HepG2 (cell line): ENCODE measurements around the gene DUSP9. TPM values are rescaled to one million over a fixed set of nuclear protein-coding genes. Genes with fewer than 3 reads are reported as not detected.

ENCODE experiments used
- ATF6 ChIP-seq: sonication (generic); formaldehyde crosslinking; conservative IDR thresholded peaks from 2 replicates; pipeline ENCODE4 v1.4.0; 2020; ENCODE audit warnings: missing genetic modification reagents
- FOXJ3 ChIP-seq: sonication (generic); formaldehyde crosslinking; IDR thresholded peaks from 2 replicates; pipeline ENCODE4 v1.4.0; 2020; ENCODE audit warnings: missing genetic modification reagents, mild to moderate bottlenecking, borderline replicate concordance
- FOXO4 ChIP-seq: sonication (generic); formaldehyde crosslinking; conservative IDR thresholded peaks from 2 replicates; pipeline ENCODE4 v1.8.1; 2023; ENCODE audit warnings: missing genetic modification reagents
- HDAC2 ChIP-seq: sonication (generic); formaldehyde crosslinking; IDR thresholded peaks from 2 replicates; pipeline ENCODE4 v1.4.0; 2020; ENCODE audit warnings: missing genetic modification reagents
- HNRNPL ChIP-seq: fragments of 200-400 bp; formaldehyde crosslinking; IDR thresholded peaks from 2 replicates; pipeline ENCODE4 v1.6.1; 2017; ENCODE audit warnings: mild to moderate bottlenecking, low read depth, low read length
- IKZF5 ChIP-seq: IDR thresholded peaks from 2 replicates; pipeline ENCODE4 v1.6.1; 2018; ENCODE audit warnings: missing genetic modification reagents, mild to moderate bottlenecking, missing compliant biosample characterization
- MTA1 ChIP-seq: sonication (generic); formaldehyde crosslinking; IDR thresholded peaks from 2 replicates; pipeline ENCODE4 v1.4.0; 2020; ENCODE audit warnings: missing genetic modification reagents, mild to moderate bottlenecking, borderline replicate concordance
- NAIF1 ChIP-seq: sonication (generic); formaldehyde crosslinking; IDR thresholded peaks from 2 replicates; pipeline ENCODE4 v1.5.0; 2020; ENCODE audit warnings: mild to moderate bottlenecking, missing genetic modification reagents, borderline replicate concordance
- NCOA2 ChIP-seq: sonication (generic); formaldehyde crosslinking; IDR thresholded peaks from 2 replicates; pipeline ENCODE4 v1.8.0; 2022; ENCODE audit warnings: inconsistent platforms
- PITX1 ChIP-seq: sonication (generic); formaldehyde crosslinking; IDR thresholded peaks from 2 replicates; pipeline ENCODE4 v1.5.1; 2020; ENCODE audit warnings: mild to moderate bottlenecking, missing genetic modification reagents
- PRPF4 ChIP-seq: fragments of 200-400 bp; formaldehyde crosslinking; IDR thresholded peaks from 2 replicates; pipeline ENCODE4 v1.6.1; 2016; ENCODE audit warnings: low read length, low read depth; ENCODE audit not compliant: poor library complexity, severe bottlenecking
- RXRB ChIP-seq: IDR thresholded peaks from 2 replicates; pipeline ENCODE4 v1.6.1; 2016; ENCODE audit warnings: borderline replicate concordance, missing genetic modification reagents, missing compliant biosample characterization
- TIGD3 ChIP-seq: sonication (generic); formaldehyde crosslinking; IDR thresholded peaks from 2 replicates; pipeline ENCODE4 v1.5.1; 2020; ENCODE audit warnings: mild to moderate bottlenecking, missing genetic modification reagents, borderline replicate concordance
- ZGPAT ChIP-seq: IDR thresholded peaks from 2 replicates; pipeline ENCODE4 v1.6.1; 2016; ENCODE audit warnings: mild to moderate bottlenecking
- ZNF235 ChIP-seq: sonication (generic); formaldehyde crosslinking; IDR thresholded peaks from 2 replicates; pipeline ENCODE4 v1.8.1; 2023; ENCODE audit warnings: mild to moderate bottlenecking, missing genetic modification reagents, borderline replicate concordance
- ZNF713 ChIP-seq: sonication (generic); formaldehyde crosslinking; IDR thresholded peaks from 2 replicates; pipeline ENCODE4 v1.4.0; 2020; ENCODE audit warnings: mild to moderate bottlenecking, missing genetic modification reagents
- ZNF792 ChIP-seq: IDR thresholded peaks from 2 replicates; pipeline ENCODE4 v1.6.1; 2016
- ZNF800 ChIP-seq: sonication (generic); formaldehyde crosslinking; IDR thresholded peaks from 2 replicates; pipeline ENCODE4 v1.4.0; 2020; ENCODE audit warnings: missing genetic modification reagents
- polyA plus RNA-seq, 8 experiments: library from polyadenylated mRNA; depleted of rRNA in 3 of 8; stranded (reverse) in 7 of 8; unstranded in 1 of 8; fragments of >200 nt; fragmentation: Illumina TruSeq in 4 of 8; extraction: Trizol in 4 of 8; gene quantifications; 2 replicates each; pipeline versions ENCODE4 v1.2.1 to v1.2.3, GENCODE V29; 2011 to 2016; ENCODE audit warnings: low read depth in 4 of 8, missing spikeins in 1 of 8, mixed read lengths in 1 of 8; ENCODE audit not compliant: insufficient read depth in 1 of 8
- total RNA-seq, 5 experiments: library from RNA; depleted of rRNA; stranded (reverse); fragments of >200 nt; fragmentation: Illumina TruSeq; extraction: Trizol; gene quantifications; 2 replicates each; pipeline ENCODE4 v1.2.3, GENCODE V29; 2016; ENCODE audit warnings: low read depth in 1 of 5

Gene DUSP9
- total and polyA plus RNA-seq, 2 of the 13 experiments (the other 11 are each of a cell fraction or from before 2014, with no cell fraction given) = 235 to 435 TPM

GRCh38 chrX:153645921-153646488 lies 998 bp upstream of the DUSP9 start (continued):
- peak; percentile 83; the same call in 1 of the 2 replicates for TF ChIP-seq PITX1 (CRISPR knock-in tag)
- peak; percentile 67 for TF ChIP-seq NCOA2 (CRISPR knock-in tag)
- peak; percentile 91 for TF ChIP-seq HNRNPL
- no peak for TF ChIP-seq PRPF4
- TF ChIP-seq TIGD3 (CRISPR knock-in tag) = no peak
- TF ChIP-seq MTA1 (CRISPR knock-in tag) = peak; percentile 37; the same call in 1 of the 2 replicates
- TF ChIP-seq ZNF800 (CRISPR knock-in tag) = no peak
- TF ChIP-seq NAIF1 = no peak
- no peak for TF ChIP-seq ZNF792 (CRISPR knock-in tag)
- TF ChIP-seq FOXO4 (CRISPR knock-in tag) = no peak
- no peak for TF ChIP-seq ZNF713 (CRISPR knock-in tag)
- TF ChIP-seq ATF6 (CRISPR knock-in tag) = no peak
- TF ChIP-seq HDAC2 = 0 out of 2 replicates have a peak, but pooled peaks have one; percentile 38
- TF ChIP-seq ZGPAT (CRISPR knock-in tag) = no peak
- no peak for TF ChIP-seq ZNF235
- no peak for TF ChIP-seq IKZF5
- TF ChIP-seq RXRB = peak; percentile 78; the same call in 1 of the 2 replicates
- peak; percentile 49; the same call in 1 of the 2 replicates for TF ChIP-seq FOXJ3
